HEK293 (cell line): ENCODE data around the gene NRG2.

Experiments
- CTCF ChIA-PET: fragments of 350-600 bp; formaldehyde crosslinking; extraction: SDS; loops from one replicate; lab custom pipeline; 2021; ENCODE audit warnings: antibody characterized with exemption; lab: Yijun Ruan, JAX
- POLR2A ChIA-PET: fragments of 300-600 bp; formaldehyde crosslinking; extraction: SDS; loops from one replicate; lab custom pipeline; 2020; ENCODE audit warnings: antibody characterized with exemption, inconsistent platforms; lab: Yijun Ruan, JAX
- H3K27ac ChIP-seq: fragments of 200-500 bp; sonication (Bioruptor generic); 2 replicates; pipeline ENCODE4 v1.5.1; 2014; ENCODE audit warnings: low read depth, low read length, control low read depth, inconsistent platforms; ENCODE audit errors: extremely low read depth
- H3K36me3 ChIP-seq, 2 experiments: fragments of 200-500 bp in 1 of 2; sonication (Bioruptor generic) in 1 of 2; 1 replicate in 1 of 2; 2 replicates in 1 of 2; pipeline ENCODE4 v1.5.1; 2014 to 2017; ENCODE audit warnings: inconsistent platforms in 2 of 2, low read length in 2 of 2; ENCODE audit not compliant: control insufficient read depth in 2 of 2, insufficient read depth in 1 of 2
- H3K4me1 ChIP-seq: fragments of 200-500 bp; sonication (Bioruptor generic); 2 replicates; pipeline ENCODE4 v1.5.1; 2014; ENCODE audit warnings: mild to moderate bottlenecking, low read length, inconsistent platforms; ENCODE audit not compliant: control insufficient read depth, insufficient read depth
- H3K4me3 ChIP-seq: 2 replicates; pipeline ENCODE4 v1.5.1; 2011; ENCODE audit warnings: low read depth, mild to moderate bottlenecking, control low read depth, low read length, moderate library complexity
- H3K9me3 ChIP-seq: fragments of 200-500 bp; sonication (Bioruptor generic); 2 replicates; pipeline ENCODE4 v1.5.1; 2014; ENCODE audit warnings: low read depth, low read length, inconsistent platforms; ENCODE audit not compliant: control insufficient read depth, insufficient read depth
- CTCF ChIP-seq: fragments of 450-650 bp; formaldehyde crosslinking; IDR thresholded peaks from 2 replicates; pipeline ENCODE4 v1.5.1; 2016; ENCODE audit warnings: missing biosample characterization, missing genetic modification characterization
- GLIS2 ChIP-seq: fragments of 450-650 bp; formaldehyde crosslinking; IDR thresholded peaks from 2 replicates; pipeline ENCODE4 v1.5.1; 2016; ENCODE audit warnings: missing biosample characterization, missing genetic modification characterization
- HIC1 ChIP-seq: fragments of 450-650 bp; formaldehyde crosslinking; IDR thresholded peaks from 2 replicates; pipeline ENCODE4 v1.5.1; 2016; ENCODE audit warnings: missing biosample characterization, missing genetic modification characterization
- KLF16 ChIP-seq: fragments of 450-650 bp; formaldehyde crosslinking; IDR thresholded peaks from 2 replicates; pipeline ENCODE4 v1.5.1; 2017; ENCODE audit warnings: missing biosample characterization, missing genetic modification characterization
- OSR2 ChIP-seq: fragments of 450-650 bp; formaldehyde crosslinking; IDR thresholded peaks from 2 replicates; pipeline ENCODE4 v1.5.1; 2016; ENCODE audit warnings: missing biosample characterization, missing genetic modification characterization
- PRDM10 ChIP-seq: fragments of 450-650 bp; formaldehyde crosslinking; IDR thresholded peaks from 2 replicates; pipeline ENCODE4 v1.5.1; 2016; ENCODE audit warnings: missing biosample characterization, missing genetic modification characterization
- SCRT2 ChIP-seq: fragments of 450-650 bp; formaldehyde crosslinking; IDR thresholded peaks from 2 replicates; pipeline ENCODE4 v1.5.1; 2016; ENCODE audit warnings: missing biosample characterization, missing genetic modification characterization
- SETDB1 ChIP-seq: IDR thresholded peaks from one replicate; pipeline ENCODE4 v1.6.1; 2017; ENCODE audit warnings: mild to moderate bottlenecking, low read length, moderate library complexity, mixed read lengths; ENCODE audit not compliant: insufficient read length
- SP7 ChIP-seq: fragments of 450-650 bp; formaldehyde crosslinking; IDR thresholded peaks from 2 replicates; pipeline ENCODE4 v1.5.1; 2016; ENCODE audit warnings: missing biosample characterization, missing genetic modification characterization
- ZBTB7A ChIP-seq: fragments of 450-650 bp; formaldehyde crosslinking; IDR thresholded peaks from 2 replicates; pipeline ENCODE4 v1.5.1; 2016; ENCODE audit warnings: low read depth, missing biosample characterization, missing genetic modification characterization
- ZIC2 ChIP-seq: fragments of 450-650 bp; formaldehyde crosslinking; IDR thresholded peaks from 2 replicates; pipeline ENCODE4 v1.5.1; 2016; ENCODE audit warnings: missing biosample characterization, missing genetic modification characterization
- ZNF16 ChIP-seq: fragments of 450-650 bp; formaldehyde crosslinking; IDR thresholded peaks from 2 replicates; pipeline ENCODE4 v1.5.1; 2016; ENCODE audit warnings: low read depth, missing biosample characterization, missing genetic modification characterization
- ZNF2 ChIP-seq: fragments of 450-650 bp; formaldehyde crosslinking; IDR thresholded peaks from 2 replicates; pipeline ENCODE4 v1.5.1; 2016; ENCODE audit warnings: missing biosample characterization, missing genetic modification characterization
- ZNF214 ChIP-seq: fragments of 450-650 bp; formaldehyde crosslinking; IDR thresholded peaks from 2 replicates; pipeline ENCODE4 v1.5.1; 2017; ENCODE audit warnings: missing biosample characterization, mild to moderate bottlenecking, missing genetic modification characterization, borderline replicate concordance
- ZNF398 ChIP-seq: fragments of 450-650 bp; formaldehyde crosslinking; IDR thresholded peaks from 2 replicates; pipeline ENCODE4 v1.5.1; 2017; ENCODE audit warnings: missing biosample characterization, missing genetic modification characterization
- ZNF48 ChIP-seq: fragments of 450-650 bp; formaldehyde crosslinking; IDR thresholded peaks from 2 replicates; pipeline ENCODE4 v1.5.1; 2016; ENCODE audit warnings: missing biosample characterization, missing genetic modification characterization
- ZNF488 ChIP-seq: fragments of 450-650 bp; formaldehyde crosslinking; IDR thresholded peaks from 2 replicates; pipeline ENCODE4 v1.5.1; 2016; ENCODE audit warnings: missing biosample characterization, missing genetic modification characterization
- ZNF501 ChIP-seq: fragments of 450-650 bp; formaldehyde crosslinking; IDR thresholded peaks from 2 replicates; pipeline ENCODE4 v1.5.1; 2016; ENCODE audit warnings: missing biosample characterization, missing genetic modification characterization
- ZNF521 ChIP-seq: fragments of 450-650 bp; formaldehyde crosslinking; IDR thresholded peaks from 2 replicates; pipeline ENCODE4 v1.5.1; 2017; ENCODE audit warnings: missing biosample characterization, mild to moderate bottlenecking, missing genetic modification characterization
- ZNF610 ChIP-seq: fragments of 450-650 bp; formaldehyde crosslinking; IDR thresholded peaks from 2 replicates; pipeline ENCODE4 v1.5.1; 2016; ENCODE audit warnings: missing biosample characterization, missing genetic modification characterization, borderline replicate concordance
- ZNF658 ChIP-seq: fragments of 450-650 bp; formaldehyde crosslinking; IDR thresholded peaks from 2 replicates; pipeline ENCODE4; 2016; ENCODE audit warnings: missing biosample characterization, missing genetic modification characterization
- ZNF785 ChIP-seq: fragments of 450-650 bp; formaldehyde crosslinking; IDR thresholded peaks from 2 replicates; pipeline ENCODE4 v1.5.1; 2016; ENCODE audit warnings: missing biosample characterization, missing genetic modification characterization
- ZSCAN4 ChIP-seq: fragments of 450-650 bp; formaldehyde crosslinking; IDR thresholded peaks from 2 replicates; pipeline ENCODE4 v1.5.1; 2017; ENCODE audit warnings: missing biosample characterization, missing genetic modification characterization

Gene NRG2

DNA sequence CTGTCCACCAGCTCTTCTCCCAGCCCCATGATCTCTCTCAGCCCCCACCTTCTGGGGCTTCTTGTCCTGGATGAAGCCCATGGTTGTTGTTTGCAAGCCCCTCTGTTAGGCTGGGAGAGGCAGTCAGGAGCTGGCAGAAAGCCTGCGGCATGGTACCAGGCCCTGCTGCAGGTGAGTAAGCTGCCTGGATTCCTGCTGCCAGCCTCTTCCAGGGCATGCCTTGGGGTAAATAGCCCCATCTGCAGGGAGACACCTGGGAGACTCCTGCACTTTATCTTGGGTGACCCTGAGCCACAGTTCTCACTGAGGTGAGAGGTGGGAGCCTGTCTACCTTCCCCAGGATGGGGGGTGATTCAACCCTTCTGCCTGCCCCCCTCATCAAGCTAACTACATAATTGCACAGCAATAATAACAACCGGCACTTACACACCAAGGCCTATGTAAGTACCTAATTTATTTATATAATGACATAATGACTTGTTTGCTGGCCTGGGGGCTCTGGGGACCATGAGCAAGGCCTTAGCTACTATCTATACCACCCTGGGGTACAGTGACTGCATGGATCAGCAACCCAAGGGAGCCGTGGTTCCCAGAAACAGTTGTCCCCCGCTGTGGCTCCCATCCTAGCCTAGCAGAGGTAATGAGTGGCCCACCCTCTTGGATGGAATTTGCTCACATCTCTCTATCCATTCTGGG is 131.5 kb downstream of the NRG2 start (continued):
- TF ChIP-seq ZNF16 (tag by site-specific recombination) (no peak), SP7 (tag by site-specific recombination) (0 out of 2 replicates have a peak, but pooled peaks have one; percentile 43), CTCF (tag by site-specific recombination) (no peak), SCRT2 (tag by site-specific recombination) (no peak), ZBTB7A (tag by site-specific recombination) (no peak), ZNF521 (tag by site-specific recombination) (no peak), ZNF398 (tag by site-specific recombination) (peak; percentile 64), ZNF48 (no peak), ZNF488 (no peak), ZIC2 (peak; percentile 65), ZNF610 (tag by site-specific recombination) (no peak), ZNF2 (tag by site-specific recombination) (no peak)
- TF ChIP-seq, all 188 proteins: peak for 8

DNA sequence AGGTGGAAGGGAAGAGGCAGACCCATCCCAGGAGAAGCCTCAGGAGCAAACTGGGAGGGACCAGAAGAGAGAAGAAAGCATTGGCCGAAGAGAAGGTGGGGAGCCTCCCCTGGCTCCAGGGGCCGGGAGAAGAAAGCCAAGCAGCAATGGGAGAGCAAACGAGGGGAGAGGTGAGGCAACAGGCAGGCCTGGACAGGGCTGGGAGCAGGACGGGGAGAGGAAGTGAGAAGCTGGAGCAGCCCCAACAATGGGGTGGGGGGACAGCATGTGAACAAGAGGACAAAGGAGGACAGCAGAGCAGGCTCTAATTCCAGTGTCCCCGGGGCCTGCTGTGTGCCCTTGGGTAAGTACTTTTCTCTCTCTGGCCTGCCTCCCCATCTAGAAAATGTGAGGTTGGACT is 132.2 kb downstream of the NRG2 start:
- Histone ChIP-seq H3K27ac (no peak overlapping the region), H3K4me1 (no peaks in the 10 kb centered on the region), H3K4me3 (no peak overlapping the region), H3K9me3 (no peaks in the 10 kb centered on the region), H3K36me3 (no peaks in the 10 kb centered on the region)
- TF ChIP-seq ZNF658 (tag by site-specific recombination) = no peak
- no peak for TF ChIP-seq ZNF785 (tag by site-specific recombination)
- TF ChIP-seq ZNF501 = no peak
- TF ChIP-seq HIC1 (tag by site-specific recombination) = no peak
- no peak for TF ChIP-seq GLIS2
- TF ChIP-seq PRDM10 (tag by site-specific recombination) = no peak
- no peak for TF ChIP-seq KLF16 (tag by site-specific recombination)
- TF ChIP-seq SETDB1 = no peak
- no peak for TF ChIP-seq ZSCAN4 (tag by site-specific recombination)
- TF ChIP-seq ZNF214 (tag by site-specific recombination) = no peak
- no peak for TF ChIP-seq OSR2
- TF ChIP-seq ZNF521 (tag by site-specific recombination) = no peak
- CTCF ChIA-PET = no interaction called here
- POLR2A ChIA-PET = no interaction called here
